Stimulated activated CD8-positive, alpha-beta memory T cell treated with anti-CD3 and anti-CD28 coated beads, Interleukin-4, amount 100 ng/mL, for 48 hours (primary cell): ENCODE measurements around the gene CCDC179.

Experiments
- DNase-seq: peaks from one replicate; pipeline ENCODE4 v3.0.0-alpha.2; 2020

The CCDC179 gene

GRCh38 chr11:22807855-22808570 is 52.3 kb downstream of the CCDC179 start:
- DNase-seq = no peak

GRCh38 chr11:22807391-22807790 is 52.9 kb downstream of the CCDC179 start:
- no peak for DNase-seq

GRCh38 chr11:22802861-22803260 is 57.4 kb downstream of the CCDC179 start:
- no peak for DNase-seq

GRCh38 chr11:22800482-22800881 is 59.8 kb downstream of the CCDC179 start:
- no peak for DNase-seq

- DNase-seq = no peak
These were observed 61.4 kb downstream of the CCDC179 start for GRCh38 chr11:22798901-22799300.

GRCh38 chr11:22797047-22797446 is 63.2 kb downstream of the CCDC179 start:
- no peak for DNase-seq
